Karpas-422 (cell line): Measurements from ENCODE around the gene ADGRA1. TPM values are rescaled to one million over a fixed set of nuclear protein-coding genes. Genes with fewer than 3 reads are reported as not detected.

Experiments
- DNase-seq: peaks from one replicate; pipeline ENCODE4 v3.0.0-alpha.2; 2015
- H2AFZ ChIP-seq: fragments of 200-600 bp; sonication (generic); 2 replicates; pipeline ENCODE4 v1.6.1; 2014; ENCODE audit warnings: antibody characterized with exemption, low read length, mixed read lengths
- H3K27ac ChIP-seq: fragments of 200-600 bp; sonication (generic); 2 replicates; pipeline ENCODE4 v1.5.1; 2014; ENCODE audit warnings: mild to moderate bottlenecking, low read length, moderate library complexity
- H3K27me3 ChIP-seq: fragments of 200-600 bp; sonication (generic); 2 replicates; pipeline ENCODE4 v1.6.1; 2014; ENCODE audit warnings: low read length, mixed read lengths
- H3K36me3 ChIP-seq: fragments of 200-600 bp; sonication (generic); 2 replicates; pipeline ENCODE4 v1.6.1; 2014; ENCODE audit warnings: low read length, mixed read lengths; ENCODE audit not compliant: insufficient read depth
- H3K4me1 ChIP-seq: fragments of 200-600 bp; sonication (generic); 2 replicates; pipeline ENCODE4 v1.6.1; 2014; ENCODE audit warnings: mild to moderate bottlenecking, low read length, mixed read lengths
- H3K4me2 ChIP-seq: fragments of 200-600 bp; sonication (generic); 2 replicates; pipeline ENCODE4 v1.6.1; 2014; ENCODE audit warnings: low read length, low read depth, mild to moderate bottlenecking; ENCODE audit not compliant: poor library complexity, severe bottlenecking
- H3K4me3 ChIP-seq: fragments of 200-600 bp; sonication (generic); 2 replicates; pipeline ENCODE4 v1.5.1; 2014; ENCODE audit warnings: mild to moderate bottlenecking, antibody characterized with exemption, low read length, mixed read lengths
- H3K79me2 ChIP-seq: fragments of 200-600 bp; sonication (generic); 2 replicates; pipeline ENCODE4 v1.6.1; 2014; ENCODE audit warnings: mild to moderate bottlenecking, low read length, mixed read lengths
- H3K9ac ChIP-seq: fragments of 200-600 bp; sonication (generic); 2 replicates; pipeline ENCODE4 v1.6.0; 2014; ENCODE audit warnings: low read length
- H3K9me2 ChIP-seq: fragments of 200-600 bp; sonication (generic), shearing (Covaris generic); replicated peaks from 2 replicates; pipeline ENCODE4 v1.6.0; 2014; ENCODE audit warnings: mild to moderate bottlenecking, low read length, moderate library complexity; ENCODE audit not compliant: insufficient read depth
- H3K9me3 ChIP-seq: fragments of 300-700, 200-600 bp; sonication (generic); 2 replicates; pipeline ENCODE4 v1.6.1; 2014; ENCODE audit warnings: low read length, mixed read lengths
- H4K20me1 ChIP-seq: fragments of 200-600 bp; sonication (generic); 2 replicates; pipeline ENCODE4 v1.6.1; 2014; ENCODE audit warnings: mild to moderate bottlenecking, antibody characterized with exemption, low read length, low read depth; ENCODE audit not compliant: insufficient read depth
- total RNA-seq: library from RNA; depleted of rRNA; stranded (reverse); fragments of >200 nt; shearing (Covaris generic); gene quantifications from 2 replicates; pipeline ENCODE4 v1.2.3, GENCODE V29; 2014; ENCODE audit warnings: low replicate concordance

Gene ADGRA1
- total RNA-seq, 1 experiment from 2014 or later: not detected

- Histone ChIP-seq H3K4me1 (no peaks in the 10 kb centered on the region), H2AFZ (no peak overlapping the region), H3K9ac (no peak overlapping the region), H3K27ac (no peak overlapping the region), H3K4me3 (no peak overlapping the region), H3K79me2 (no peaks in the 10 kb centered on the region), H3K4me2 (no peak overlapping the region), H3K9me3 (no peaks in the 10 kb centered on the region; the same call in 1 of the 2 replicates), H3K9me2 (no peaks in the 10 kb centered on the region), H4K20me1 (no peaks in the 10 kb centered on the region), H3K36me3 (no peaks in the 10 kb centered on the region), H3K27me3 (no peaks in the 10 kb centered on the region)
- no peak for DNase-seq
Observed at GRCh38 chr10:133124357-133125211, 36.9 kb downstream of the ADGRA1 start.

GRCh38 chr10:133125901-133126300 is 38.2 kb downstream of the ADGRA1 start:
- Histone ChIP-seq H3K27ac (no peak overlapping the region), H2AFZ (no peak overlapping the region)
- DNase-seq: no peak

GRCh38 chr10:133126431-133127290 is 38.9 kb downstream of the ADGRA1 start:
- no peak overlapping the region for H3K27ac ChIP-seq
- no peak overlapping the region for H3K9ac ChIP-seq

More at GRCh38 chr10:133125901-133126300, 38.2 kb downstream of the ADGRA1 start:
- no peak overlapping the region for H3K9ac ChIP-seq
- H3K9me3 ChIP-seq: no peaks in the 10 kb centered on the region; the same call in 1 of the 2 replicates
- no peaks in the 10 kb centered on the region for H3K4me1 ChIP-seq
- H3K36me3 ChIP-seq: no peaks in the 10 kb centered on the region
- H4K20me1 ChIP-seq: no peaks in the 10 kb centered on the region
- H3K9me2 ChIP-seq: no peaks in the 10 kb centered on the region
- no peaks in the 10 kb centered on the region for H3K27me3 ChIP-seq
- H3K79me2 ChIP-seq: no peaks in the 10 kb centered on the region
- H3K4me3 ChIP-seq: no peak overlapping the region
- H3K4me2 ChIP-seq: no peak overlapping the region

GRCh38 chr10:133127291-133128125 is 39.8 kb downstream of the ADGRA1 start:
- Histone ChIP-seq H4K20me1 (no peaks in the 10 kb centered on the region), H2AFZ (no peak overlapping the region), H3K9me2 (no peaks in the 10 kb centered on the region), H3K9me3 (no peaks in the 10 kb centered on the region; the same call in 1 of the 2 replicates), H3K36me3 (no peaks in the 10 kb centered on the region), H3K27me3 (no peaks in the 10 kb centered on the region), H3K9ac (no peak overlapping the region), H3K4me3 (no peak overlapping the region), H3K4me1 (no peaks in the 10 kb centered on the region), H3K79me2 (no peaks in the 10 kb centered on the region), H3K27ac (no peak overlapping the region), H3K4me2 (no peak overlapping the region)
- DNase-seq: peak; percentile 55

More at GRCh38 chr10:133126431-133127290, 38.9 kb downstream of the ADGRA1 start:
- Histone ChIP-seq H3K27me3 (no peaks in the 10 kb centered on the region), H3K9me3 (no peaks in the 10 kb centered on the region; the same call in 1 of the 2 replicates), H4K20me1 (no peaks in the 10 kb centered on the region), H3K36me3 (no peaks in the 10 kb centered on the region), H3K79me2 (no peaks in the 10 kb centered on the region), H3K9me2 (no peaks in the 10 kb centered on the region), H3K4me3 (no peak overlapping the region), H3K4me1 (no peaks in the 10 kb centered on the region), H2AFZ (no peak overlapping the region), H3K4me2 (no peak overlapping the region)
- DNase-seq: no peak

GRCh38 chr10:133128126-133129070 is 40.7 kb downstream of the ADGRA1 start:
- no peak overlapping the region for H3K4me2 ChIP-seq
- H3K79me2 ChIP-seq: no peaks in the 10 kb centered on the region
- no peak overlapping the region for H2AFZ ChIP-seq
- H4K20me1 ChIP-seq: no peaks in the 10 kb centered on the region
- H3K4me3 ChIP-seq: no peak overlapping the region
- H3K4me1 ChIP-seq: no peaks in the 10 kb centered on the region
- no peaks in the 10 kb centered on the region for H3K27me3 ChIP-seq
- no peak overlapping the region for H3K27ac ChIP-seq
- H3K9ac ChIP-seq: no peak overlapping the region
- no peaks in the 10 kb centered on the region for H3K9me2 ChIP-seq
- DNase-seq: no peak
- H3K9me3 ChIP-seq: no peaks in the 10 kb centered on the region; the same call in 1 of the 2 replicates
- H3K36me3 ChIP-seq: no peaks in the 10 kb centered on the region

GRCh38 chr10:133129071-133129858 is 41.5 kb downstream of the ADGRA1 start:
- no peak for DNase-seq
- Histone ChIP-seq H3K4me1 (no peaks in the 10 kb centered on the region), H2AFZ (no peak overlapping the region), H3K27ac (no peak overlapping the region), H3K36me3 (no peaks in the 10 kb centered on the region), H3K79me2 (no peaks in the 10 kb centered on the region), H3K27me3 (no peaks in the 10 kb centered on the region), H3K9ac (no peak overlapping the region), H3K9me3 (no peaks in the 10 kb centered on the region), H3K4me2 (no peak overlapping the region), H4K20me1 (no peaks in the 10 kb centered on the region), H3K9me2 (no peaks in the 10 kb centered on the region), H3K4me3 (no peak overlapping the region)
